ENCODE measurements around the gene CAB39L.
A peak's percentile ranks its signal among the peaks of the same experiment; 100 is the strongest.

CAB39L gene

DNA sequence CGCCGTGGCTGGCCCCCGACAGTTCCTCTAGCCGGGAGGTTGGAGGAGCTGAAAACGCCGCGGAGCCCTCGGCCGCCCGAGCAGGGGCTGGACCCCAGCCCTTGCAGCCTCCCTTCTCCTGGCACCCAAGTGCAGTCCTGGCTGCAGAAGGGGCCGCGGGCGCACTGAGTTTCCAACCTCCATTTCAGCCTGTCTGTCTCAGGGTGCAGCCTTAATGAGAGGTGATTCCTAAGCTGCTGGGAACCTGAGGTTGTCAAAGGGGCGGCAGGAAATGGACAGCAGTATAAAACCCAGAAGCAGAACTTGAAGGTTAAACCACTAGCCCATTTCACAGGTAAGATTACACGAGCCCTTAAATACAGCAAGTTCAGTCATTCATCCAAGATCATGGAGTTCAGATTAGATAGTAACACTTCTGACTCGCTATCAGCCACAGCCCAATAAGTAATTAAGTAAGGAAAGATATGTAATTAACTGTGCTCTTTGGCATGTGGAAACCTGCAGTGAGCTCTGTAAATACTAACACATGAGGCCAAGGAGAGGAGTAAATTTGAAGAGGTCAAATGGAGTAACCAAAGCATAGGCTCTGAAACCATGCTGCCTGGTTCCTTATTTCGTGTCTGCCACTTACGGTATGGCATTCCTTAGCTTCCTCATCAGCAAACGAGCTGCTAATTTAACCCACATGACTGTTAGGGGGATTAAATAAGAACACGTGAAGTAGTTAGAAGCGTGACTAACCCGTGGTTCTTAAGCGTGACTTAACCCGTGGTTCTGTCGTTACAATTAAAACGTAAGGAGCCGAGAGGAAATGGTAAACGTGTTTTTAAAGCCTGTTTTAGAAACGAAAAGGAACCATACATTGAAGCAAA lies 896 bp upstream of the CAB39L start:
- no peaks in the 10 kb centered on the region for H3K9me3 ChIP-seq (ENCODE audit: control insufficient read depth, low read length)
- H3K27ac ChIP-seq: peak overlapping the region; percentile 98
- H3K79me2 ChIP-seq: no peaks in the 10 kb centered on the region
- H3K4me2 ChIP-seq (ENCODE audit: low read length): peak overlapping the region; percentile 97
- no peaks in the 10 kb centered on the region for H3K4me1 ChIP-seq
- H3K4me3 ChIP-seq (ENCODE audit: low read depth, low read length): peak overlapping the region; percentile 93
- H3K36me3 ChIP-seq (ENCODE audit: control insufficient read depth, insufficient read depth, low read length): no peaks in the 10 kb centered on the region
- H3K9ac ChIP-seq: no peak overlapping the region
- TF ChIP-seq, protein P1, sequence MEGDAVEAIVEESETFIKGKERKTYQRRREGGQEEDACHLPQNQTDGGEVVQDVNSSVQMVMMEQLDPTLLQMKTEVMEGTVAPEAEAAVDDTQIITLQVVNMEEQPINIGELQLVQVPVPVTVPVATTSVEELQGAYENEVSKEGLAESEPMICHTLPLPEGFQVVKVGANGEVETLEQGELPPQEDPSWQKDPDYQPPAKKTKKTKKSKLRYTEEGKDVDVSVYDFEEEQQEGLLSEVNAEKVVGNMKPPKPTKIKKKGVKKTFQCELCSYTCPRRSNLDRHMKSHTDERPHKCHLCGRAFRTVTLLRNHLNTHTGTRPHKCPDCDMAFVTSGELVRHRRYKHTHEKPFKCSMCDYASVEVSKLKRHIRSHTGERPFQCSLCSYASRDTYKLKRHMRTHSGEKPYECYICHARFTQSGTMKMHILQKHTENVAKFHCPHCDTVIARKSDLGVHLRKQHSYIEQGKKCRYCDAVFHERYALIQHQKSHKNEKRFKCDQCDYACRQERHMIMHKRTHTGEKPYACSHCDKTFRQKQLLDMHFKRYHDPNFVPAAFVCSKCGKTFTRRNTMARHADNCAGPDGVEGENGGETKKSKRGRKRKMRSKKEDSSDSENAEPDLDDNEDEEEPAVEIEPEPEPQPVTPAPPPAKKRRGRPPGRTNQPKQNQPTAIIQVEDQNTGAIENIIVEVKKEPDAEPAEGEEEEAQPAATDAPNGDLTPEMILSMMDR (IDR thresholded peaks at IDR 0.05): no peak
- no peaks in the 10 kb centered on the region for H3K27me3 ChIP-seq (ENCODE audit: control insufficient read depth, insufficient read depth, low read length)
- peak overlapping the region; percentile 91 for H2AFZ ChIP-seq

DNA sequence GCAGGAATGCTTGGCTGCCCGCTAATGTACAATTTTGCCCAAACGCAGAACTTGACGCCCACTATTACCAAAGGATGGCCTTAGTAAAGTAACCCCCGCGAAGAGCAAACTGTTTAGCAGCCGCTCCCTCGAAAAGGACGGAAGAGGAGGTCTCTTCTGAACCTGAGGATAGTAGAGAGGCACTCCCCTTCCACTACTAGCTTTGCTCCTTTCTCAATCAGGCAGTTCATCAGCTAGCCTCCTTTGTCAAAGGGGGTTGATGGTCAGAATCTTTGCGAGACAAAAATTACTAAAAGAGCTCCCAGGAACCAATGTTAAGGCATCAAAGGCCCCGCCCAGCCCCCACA lies 534 bp downstream of the CAB39L start:
- Histone ChIP-seq H3K4me3 (ENCODE audit: low read depth, low read length) (peak overlapping the region; percentile 93), H3K9me3 (ENCODE audit: control insufficient read depth, low read length) (no peaks in the 10 kb centered on the region), H3K79me2 (no peaks in the 10 kb centered on the region), H2AFZ (peak overlapping the region; percentile 91), H3K4me1 (no peaks in the 10 kb centered on the region), H3K27me3 (ENCODE audit: control insufficient read depth, insufficient read depth, low read length) (no peaks in the 10 kb centered on the region), H3K9ac (peak overlapping the region; percentile 84), H3K27ac (peak overlapping the region; percentile 98), H3K4me2 (ENCODE audit: low read length) (peak overlapping the region; percentile 88), H3K36me3 (ENCODE audit: control insufficient read depth, insufficient read depth, low read length) (no peaks in the 10 kb centered on the region)
- TF ChIP-seq, protein P1 (IDR thresholded peaks at IDR 0.05): no peak

DNA sequence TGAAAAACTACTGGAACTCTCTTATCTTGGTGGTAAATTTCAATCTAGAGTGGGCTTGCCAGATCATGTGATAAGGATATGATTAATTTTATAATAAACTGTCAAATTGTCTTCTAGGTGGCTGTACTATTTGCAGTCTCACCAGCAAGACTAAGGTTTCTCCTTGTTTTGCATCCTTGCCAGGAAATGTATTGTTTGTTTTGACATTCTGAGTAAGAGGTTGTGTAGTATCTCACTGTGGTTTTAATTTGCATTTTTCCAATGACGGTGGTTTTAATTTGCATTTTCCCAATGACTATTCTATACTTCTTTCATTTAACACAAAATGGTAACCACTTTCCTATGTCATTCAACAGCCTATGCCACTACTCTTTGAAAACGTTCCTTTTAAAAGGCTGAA lies 2.0 kb downstream of the CAB39L start:
- Histone ChIP-seq H3K27ac (no peak overlapping the region), H3K36me3 (ENCODE audit: control insufficient read depth, insufficient read depth, low read length) (no peaks in the 10 kb centered on the region), H2AFZ (no peak overlapping the region), H3K4me3 (ENCODE audit: low read depth, low read length) (no peak overlapping the region), H3K79me2 (no peaks in the 10 kb centered on the region), H3K9me3 (ENCODE audit: control insufficient read depth, low read length) (no peaks in the 10 kb centered on the region), H3K4me1 (no peaks in the 10 kb centered on the region), H3K9ac (no peak overlapping the region), H3K27me3 (ENCODE audit: control insufficient read depth, insufficient read depth, low read length) (no peaks in the 10 kb centered on the region), H3K4me2 (ENCODE audit: low read length) (no peak overlapping the region)
- TF ChIP-seq, protein P1 (IDR thresholded peaks at IDR 0.05): no peak

DNA sequence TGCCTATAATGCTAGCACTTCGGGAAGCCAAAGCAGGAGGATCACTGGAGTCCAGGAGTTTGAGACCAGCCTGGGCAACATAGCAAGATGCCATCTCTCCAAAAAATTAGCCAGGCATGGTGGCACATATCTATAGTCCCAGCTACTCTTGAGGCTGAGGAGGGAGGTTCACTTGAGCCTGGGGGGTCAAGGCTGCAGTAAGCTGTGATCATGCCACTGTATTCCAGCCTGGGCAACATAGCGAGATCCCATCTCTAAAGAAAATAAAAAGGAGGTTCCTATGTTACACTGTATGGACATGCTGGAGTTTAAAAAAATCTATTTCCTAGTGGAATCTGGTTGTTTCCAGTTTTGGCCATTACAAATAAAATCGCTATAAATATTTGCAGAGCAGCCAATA lies 2.6 kb downstream of the CAB39L start:
- TF ChIP-seq, protein P1 (IDR thresholded peaks at IDR 0.05): no peak
- no peaks in the 10 kb centered on the region for H3K27me3 ChIP-seq (ENCODE audit: control insufficient read depth, insufficient read depth, low read length)
- no peaks in the 10 kb centered on the region for H3K79me2 ChIP-seq

DNA sequence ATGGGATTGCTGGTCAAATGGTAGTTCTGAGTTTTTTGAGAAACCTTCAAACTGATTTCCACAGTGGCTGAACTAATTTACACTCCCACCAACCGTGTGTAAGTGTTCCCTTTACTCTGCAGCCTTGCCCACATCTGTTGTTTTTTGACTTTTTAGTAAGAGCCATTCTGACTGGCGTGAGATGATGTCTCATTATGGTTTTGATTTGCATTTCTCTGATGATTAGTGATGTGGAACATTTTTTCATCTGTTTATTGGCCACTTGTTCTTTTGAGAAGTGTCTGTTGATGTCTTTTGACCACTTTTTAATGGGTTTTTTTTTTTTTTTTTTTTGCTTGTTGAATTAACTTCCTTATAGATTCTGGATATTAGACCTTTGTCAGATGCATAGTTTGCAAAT lies 4.3 kb downstream of the CAB39L start:
- Histone ChIP-seq H3K36me3 (ENCODE audit: control insufficient read depth, insufficient read depth, low read length) (no peaks in the 10 kb centered on the region), H3K9me3 (ENCODE audit: control insufficient read depth, low read length) (no peaks in the 10 kb centered on the region), H3K4me3 (ENCODE audit: low read depth, low read length) (no peak overlapping the region), H3K9ac (no peak overlapping the region), H2AFZ (no peak overlapping the region), H3K27me3 (ENCODE audit: control insufficient read depth, insufficient read depth, low read length) (no peaks in the 10 kb centered on the region), H3K79me2 (no peaks in the 10 kb centered on the region), H3K4me1 (no peaks in the 10 kb centered on the region), H3K27ac (no peak overlapping the region), H3K4me2 (ENCODE audit: low read length) (no peak overlapping the region)
- TF ChIP-seq, protein P1 (IDR thresholded peaks at IDR 0.05): no peak

More for the DNA sequence above, 2.6 kb downstream of the CAB39L start:
- no peaks in the 10 kb centered on the region for H3K4me1 ChIP-seq
- H3K4me3 ChIP-seq (ENCODE audit: low read depth, low read length): no peak overlapping the region
- H3K36me3 ChIP-seq (ENCODE audit: control insufficient read depth, insufficient read depth, low read length): no peaks in the 10 kb centered on the region
- no peak overlapping the region for H3K9ac ChIP-seq
- H3K27ac ChIP-seq: no peak overlapping the region
- no peak overlapping the region for H2AFZ ChIP-seq
- H3K4me2 ChIP-seq (ENCODE audit: low read length): no peak overlapping the region
- no peaks in the 10 kb centered on the region for H3K9me3 ChIP-seq (ENCODE audit: control insufficient read depth, low read length)
